ENCODE data around the gene PLEK2. TPM values are rescaled to one million over a fixed set of nuclear protein-coding genes. Genes with fewer than 3 reads are reported as not detected.

The PLEK2 gene
- total RNA-seq, 4 donors from 2014 or later, result 0.44 to 0.94 TPM; not detected in 2

GRCh38 chr14:67358924-67359774, 52.8 kb downstream of the PLEK2 start:
- DNase-seq (no peak), ATAC-seq (peak in 1 of 2 donors; percentile 0)
- H3K9me3 ChIP-seq, result no peaks in the 10 kb centered on the region
- TF ChIP-seq CTCF (IDR thresholded peaks at IDR 0.05 in 4 of 5, conservative IDR thresholded peaks at IDR 0.05 in 1 of 5) (no peak), POLR2A (IDR thresholded peaks at IDR 0.05) (peak; percentile 36 to 40)
- peak overlapping the region; percentile 89 to 98 (median 98) for H3K27ac ChIP-seq
- H3K36me3 ChIP-seq, result no peaks in the 10 kb centered on the region
- peaks cover 48 to 51% of the 10 kb centered on the region in 2 donors for H3K4me1 ChIP-seq
- peak overlapping the region; percentile 72 to 99 (median 88) for H3K4me3 ChIP-seq
- intact Hi-C loops (cut with DNase I; ENCODE audit: low total_unique reads) (loop anchor here (5.0 kb wide), 1 partner anchor 852 kb away; the partner anchor contains the start of gene GPHN), in situ Hi-C loops (cut with MboI; ENCODE audit: low sequenced_read_pairs in 4 of 4) (no loop called here)
- H3K27me3 ChIP-seq, result no peaks in the 10 kb centered on the region

DNA sequence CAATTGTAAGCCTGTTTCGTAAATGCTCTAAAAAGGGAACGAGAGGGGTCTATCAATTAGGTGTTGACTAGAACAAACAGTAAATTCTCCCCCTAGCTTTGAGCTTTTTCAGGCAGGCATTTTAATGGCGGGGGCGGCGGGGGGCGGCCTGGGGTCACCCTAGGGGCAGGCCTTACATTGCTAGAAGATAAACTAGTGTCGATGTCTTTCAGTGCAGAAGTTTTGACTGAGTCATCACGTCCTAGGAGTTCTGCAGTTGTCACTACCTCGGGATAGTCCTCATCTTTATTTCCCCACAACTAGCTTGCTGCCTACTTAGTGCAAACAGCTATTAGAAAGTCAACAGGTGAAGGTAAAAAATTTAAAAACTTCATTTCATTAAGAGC, 54.0 kb downstream of the PLEK2 start:
- Histone ChIP-seq H3K27ac (no peak overlapping the region), H3K4me3 (peak overlapping the region in 1 of 4 donors; percentile 96), H3K4me1 (peaks cover 41 to 44% of the 10 kb centered on the region in 2 donors), H3K9me3 (no peaks in the 10 kb centered on the region), H3K27me3 (no peaks in the 10 kb centered on the region), H3K36me3 (no peaks in the 10 kb centered on the region)
- in situ Hi-C loops (cut with MboI; ENCODE audit: low sequenced_read_pairs in 4 of 4) (no loop called here), intact Hi-C loops (cut with DNase I; ENCODE audit: low total_unique reads) (loop anchor here (5.0 kb wide), 1 partner anchor 851 kb away; the partner anchor contains the start of gene GPHN)
- DNase-seq (no peak), ATAC-seq (no peak)
- no peak for TF ChIP-seq CTCF (IDR thresholded peaks at IDR 0.05 in 4 of 5, conservative IDR thresholded peaks at IDR 0.05 in 1 of 5)

GRCh38 chr14:67357186-67357968, 54.6 kb downstream of the PLEK2 start:
- intact Hi-C loops (cut with DNase I; ENCODE audit: low total_unique reads), result loop anchor here (5.0 kb wide), 1 partner anchor 850 kb away; the partner anchor contains the start of gene GPHN
- Histone ChIP-seq H3K4me1 (peaks cover 35 to 39% of the 10 kb centered on the region in 2 donors), H3K36me3 (no peaks in the 10 kb centered on the region), H3K27me3 (no peaks in the 10 kb centered on the region), H3K9me3 (no peaks in the 10 kb centered on the region), H3K4me3 (no peak overlapping the region), H3K27ac (no peak overlapping the region)
- TF ChIP-seq POLR2A (IDR thresholded peaks at IDR 0.05) (no peak), CTCF (IDR thresholded peaks at IDR 0.05 in 4 of 5, conservative IDR thresholded peaks at IDR 0.05 in 1 of 5) (no peak)
- no peak for ATAC-seq
- in situ Hi-C loops (cut with MboI; ENCODE audit: low sequenced_read_pairs in 4 of 4), result no loop called here
- DNase-seq, result no peak

GRCh38 chr14:67352055-67352454, 59.9 kb downstream of the PLEK2 start:
- ATAC-seq (no peak), DNase-seq (no peak)
- no peaks in the 10 kb centered on the region for H3K9me3 ChIP-seq
- no peak overlapping the region for H3K27ac ChIP-seq
- in situ Hi-C loops (cut with MboI; ENCODE audit: low sequenced_read_pairs in 4 of 4) (no loop called here), intact Hi-C loops (cut with DNase I; ENCODE audit: low total_unique reads) (no loop called here)
- H3K4me1 ChIP-seq, result peaks cover 0 to 2% of the 10 kb centered on the region in 2 donors
- no peaks in the 10 kb centered on the region for H3K27me3 ChIP-seq
- no peak overlapping the region for H3K4me3 ChIP-seq
- TF ChIP-seq CTCF (IDR thresholded peaks at IDR 0.05 in 4 of 5, conservative IDR thresholded peaks at IDR 0.05 in 1 of 5) (no peak), POLR2A (IDR thresholded peaks at IDR 0.05) (no peak)
- peaks cover 0 to 45% of the 10 kb centered on the region in 2 donors for H3K36me3 ChIP-seq
